KOPT-K1 (cell line): ENCODE measurements around the gene FARP1.

Experiments
- H3K27ac ChIP-seq: fragments of 200-600 bp; sonication (generic); 2 replicates; pipeline ENCODE4 v1.5.1; 2016; ENCODE audit warnings: antibody characterized with exemption, mild to moderate bottlenecking, low read depth, low read length; ENCODE audit not compliant: poor library complexity, severe bottlenecking
- H3K36me3 ChIP-seq: fragments of 200-600 bp; sonication (generic); 2 replicates; pipeline ENCODE4 v1.5.1; 2017; ENCODE audit warnings: antibody characterized with exemption, mild to moderate bottlenecking, low read length, moderate library complexity; ENCODE audit not compliant: insufficient read depth
- H3K9me3 ChIP-seq: fragments of 200-600 bp; sonication (generic); 2 replicates; pipeline ENCODE4 v1.5.1; 2017; ENCODE audit warnings: antibody characterized with exemption, low read length, mild to moderate bottlenecking; ENCODE audit not compliant: insufficient read depth, poor library complexity, severe bottlenecking

Gene FARP1

GRCh38 chr13:98234348-98234747 lies 91.5 kb downstream of the FARP1 start:
- Histone ChIP-seq H3K27ac (no peak overlapping the region), H3K9me3 (peaks cover 8% of the 10 kb centered on the region), H3K36me3 (no peaks in the 10 kb centered on the region)

GRCh38 chr13:98236197-98236596 lies 93.3 kb downstream of the FARP1 start:
- no peak overlapping the region for H3K27ac ChIP-seq
- H3K36me3 ChIP-seq, result no peaks in the 10 kb centered on the region
- no peaks in the 10 kb centered on the region for H3K9me3 ChIP-seq

GRCh38 chr13:98237331-98237730 lies 94.4 kb downstream of the FARP1 start:
- no peaks in the 10 kb centered on the region for H3K36me3 ChIP-seq
- H3K9me3 ChIP-seq, result no peaks in the 10 kb centered on the region
- H3K27ac ChIP-seq, result no peak overlapping the region

GRCh38 chr13:98239162-98240076 lies 96.5 kb downstream of the FARP1 start:
- no peaks in the 10 kb centered on the region for H3K36me3 ChIP-seq
- no peak overlapping the region for H3K27ac ChIP-seq
- no peaks in the 10 kb centered on the region for H3K9me3 ChIP-seq

GRCh38 chr13:98240135-98240534 lies 97.2 kb downstream of the FARP1 start:
- Histone ChIP-seq H3K9me3 (no peaks in the 10 kb centered on the region), H3K27ac (no peak overlapping the region), H3K36me3 (no peaks in the 10 kb centered on the region)

- no peaks in the 10 kb centered on the region for H3K9me3 ChIP-seq
- H3K27ac ChIP-seq, result no peak overlapping the region
- H3K36me3 ChIP-seq, result no peaks in the 10 kb centered on the region
These were observed 98.1 kb downstream of the FARP1 start for GRCh38 chr13:98240974-98241373.

- no peaks in the 10 kb centered on the region for H3K36me3 ChIP-seq
- no peaks in the 10 kb centered on the region for H3K9me3 ChIP-seq
- H3K27ac ChIP-seq, result no peak overlapping the region
These were observed 99.1 kb downstream of the FARP1 start for GRCh38 chr13:98241976-98242375.

GRCh38 chr13:98242403-98242802 lies 99.5 kb downstream of the FARP1 start:
- H3K9me3 ChIP-seq, result no peaks in the 10 kb centered on the region
- no peaks in the 10 kb centered on the region for H3K36me3 ChIP-seq
- H3K27ac ChIP-seq, result no peak overlapping the region

- H3K27ac ChIP-seq, result no peak overlapping the region
These were observed 101.0 kb downstream of the FARP1 start for GRCh38 chr13:98243929-98244272.

GRCh38 chr13:98246538-98247172 lies 103.8 kb downstream of the FARP1 start:
- no peaks in the 10 kb centered on the region for H3K9me3 ChIP-seq
- no peaks in the 10 kb centered on the region for H3K36me3 ChIP-seq
- H3K27ac ChIP-seq, result no peak overlapping the region

More at GRCh38 chr13:98243929-98244272, 101.0 kb downstream of the FARP1 start:
- H3K36me3 ChIP-seq, result no peaks in the 10 kb centered on the region
- H3K9me3 ChIP-seq, result no peaks in the 10 kb centered on the region

- Histone ChIP-seq H3K27ac (no peak overlapping the region), H3K36me3 (no peaks in the 10 kb centered on the region), H3K9me3 (no peaks in the 10 kb centered on the region)
These were observed 108.8 kb downstream of the FARP1 start for GRCh38 chr13:98251708-98252107.

- Histone ChIP-seq H3K27ac (no peak overlapping the region), H3K36me3 (no peaks in the 10 kb centered on the region), H3K9me3 (no peaks in the 10 kb centered on the region)
These were observed 110.1 kb downstream of the FARP1 start for GRCh38 chr13:98252931-98253470.

- no peaks in the 10 kb centered on the region for H3K36me3 ChIP-seq
- H3K27ac ChIP-seq, result no peak overlapping the region
- H3K9me3 ChIP-seq, result no peaks in the 10 kb centered on the region
These were observed 110.6 kb downstream of the FARP1 start for GRCh38 chr13:98253526-98253925.

- Histone ChIP-seq H3K9me3 (no peaks in the 10 kb centered on the region), H3K36me3 (no peaks in the 10 kb centered on the region), H3K27ac (no peak overlapping the region)
These were observed 111.6 kb downstream of the FARP1 start for GRCh38 chr13:98254513-98254912.

- H3K9me3 ChIP-seq, result no peaks in the 10 kb centered on the region
- no peaks in the 10 kb centered on the region for H3K36me3 ChIP-seq
- no peak overlapping the region for H3K27ac ChIP-seq
These were observed 115.3 kb downstream of the FARP1 start for GRCh38 chr13:98258226-98258625.
